Ovary (tissue), 3 donors: ENCODE results near the gene RETN.

Experiments
- POLR2A ChIP-seq: fragments of 450-650 bp; IDR thresholded peaks from one replicate; pipeline ENCODE4 v1.6.1; 2017; ENCODE audit warnings: antibody characterized with exemption, mild to moderate bottlenecking, moderate library complexity
- TF ChIP-seq, protein P1 (sequence below), 3 donors: fragments of 450-650 bp in 2 of 3; fragments of 200-600 bp in 1 of 3; IDR thresholded peaks; one replicate each; pipeline versions ENCODE4 v1.5.1 to v1.8.0; 2016 to 2022; ENCODE audit warnings: antibody characterized with exemption in 3 of 3, mild to moderate bottlenecking in 1 of 3
- donor health status: DM: no; HTN: no; CAD: no.

DNA sequence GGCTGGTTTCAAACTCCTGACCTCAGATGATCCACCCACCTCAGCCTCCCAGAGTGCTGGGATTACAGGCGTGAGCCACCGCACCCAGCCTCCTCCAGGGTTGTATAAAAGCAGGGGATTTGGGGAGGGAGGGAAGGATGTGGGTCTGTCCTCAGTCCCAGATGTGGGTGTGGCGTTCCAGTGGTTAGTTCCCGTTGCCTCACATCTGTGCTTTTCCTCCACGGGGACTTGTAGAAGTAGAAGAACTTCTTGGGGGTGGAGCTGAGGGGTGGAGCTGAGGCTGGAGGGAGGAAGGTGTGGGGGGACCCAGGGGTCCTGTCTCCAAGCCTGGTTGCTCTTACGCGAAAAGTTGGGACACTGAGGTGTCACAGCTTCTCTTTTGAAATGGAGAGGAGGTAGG, 7.5 kb downstream of the RETN start:
- TF ChIP-seq, protein P1, sequence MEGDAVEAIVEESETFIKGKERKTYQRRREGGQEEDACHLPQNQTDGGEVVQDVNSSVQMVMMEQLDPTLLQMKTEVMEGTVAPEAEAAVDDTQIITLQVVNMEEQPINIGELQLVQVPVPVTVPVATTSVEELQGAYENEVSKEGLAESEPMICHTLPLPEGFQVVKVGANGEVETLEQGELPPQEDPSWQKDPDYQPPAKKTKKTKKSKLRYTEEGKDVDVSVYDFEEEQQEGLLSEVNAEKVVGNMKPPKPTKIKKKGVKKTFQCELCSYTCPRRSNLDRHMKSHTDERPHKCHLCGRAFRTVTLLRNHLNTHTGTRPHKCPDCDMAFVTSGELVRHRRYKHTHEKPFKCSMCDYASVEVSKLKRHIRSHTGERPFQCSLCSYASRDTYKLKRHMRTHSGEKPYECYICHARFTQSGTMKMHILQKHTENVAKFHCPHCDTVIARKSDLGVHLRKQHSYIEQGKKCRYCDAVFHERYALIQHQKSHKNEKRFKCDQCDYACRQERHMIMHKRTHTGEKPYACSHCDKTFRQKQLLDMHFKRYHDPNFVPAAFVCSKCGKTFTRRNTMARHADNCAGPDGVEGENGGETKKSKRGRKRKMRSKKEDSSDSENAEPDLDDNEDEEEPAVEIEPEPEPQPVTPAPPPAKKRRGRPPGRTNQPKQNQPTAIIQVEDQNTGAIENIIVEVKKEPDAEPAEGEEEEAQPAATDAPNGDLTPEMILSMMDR (IDR thresholded peaks at IDR 0.05): no peak
- TF ChIP-seq POLR2A: no peak
